ENCODE results near the gene ZNF790. TPM values are rescaled to one million over a fixed set of nuclear protein-coding genes. Genes with fewer than 3 reads are reported as not detected.
"Not testable (repeated sequence)": the region's sequence is repeated elsewhere in the genome, so short reads cannot be mapped to it uniquely, and the experiment has no call there.

ZNF790 gene
- total and polyA plus RNA-seq, 2 donors from 2014 or later: 4.6 to 9.5 TPM

DNA sequence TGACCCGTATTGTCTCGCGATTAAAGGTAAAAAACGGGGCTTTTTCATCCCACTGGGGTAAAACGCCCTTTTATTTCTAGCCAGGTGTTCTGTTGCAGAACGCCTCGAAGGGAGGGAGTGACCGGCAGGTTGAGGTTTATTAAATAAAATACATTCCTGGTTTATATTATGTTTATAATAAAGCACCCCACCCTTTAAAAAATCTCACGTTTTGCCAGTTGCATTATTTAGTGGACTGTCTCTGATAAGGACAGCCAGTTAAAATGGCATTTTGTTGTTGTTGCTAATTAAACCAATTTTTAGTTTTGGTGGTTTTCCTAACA is 40.4 kb downstream of the ZNF790 start:
- H3K9ac ChIP-seq (ENCODE audit: low read length in 3 of 3): peak overlapping the region; percentile 58 to 89 (median 72)
- H3K4me1 ChIP-seq (ENCODE audit: control insufficient read depth in 2 of 3, insufficient read depth in 2 of 3, low read depth in 1 of 3, low read length in 3 of 3): no peaks in the 10 kb centered on the region
- peak overlapping the region; percentile 85 to 94 (median 88) for H3K4me3 ChIP-seq (ENCODE audit: low read length in 3 of 3)
- intact Hi-C loops (cut with DNase I): no loop called here
- H3K36me3 ChIP-seq (ENCODE audit: control insufficient read depth in 2 of 3, insufficient read depth in 3 of 3, low read length in 3 of 3): peaks cover 2 to 4% (median 2%) of the 10 kb centered on the region in 3 donors
- peak overlapping the region; percentile 82 to 83 for H3K27ac ChIP-seq (ENCODE audit: low read depth in 2 of 2, low read length in 2 of 2)
- TF ChIP-seq, protein P1, sequence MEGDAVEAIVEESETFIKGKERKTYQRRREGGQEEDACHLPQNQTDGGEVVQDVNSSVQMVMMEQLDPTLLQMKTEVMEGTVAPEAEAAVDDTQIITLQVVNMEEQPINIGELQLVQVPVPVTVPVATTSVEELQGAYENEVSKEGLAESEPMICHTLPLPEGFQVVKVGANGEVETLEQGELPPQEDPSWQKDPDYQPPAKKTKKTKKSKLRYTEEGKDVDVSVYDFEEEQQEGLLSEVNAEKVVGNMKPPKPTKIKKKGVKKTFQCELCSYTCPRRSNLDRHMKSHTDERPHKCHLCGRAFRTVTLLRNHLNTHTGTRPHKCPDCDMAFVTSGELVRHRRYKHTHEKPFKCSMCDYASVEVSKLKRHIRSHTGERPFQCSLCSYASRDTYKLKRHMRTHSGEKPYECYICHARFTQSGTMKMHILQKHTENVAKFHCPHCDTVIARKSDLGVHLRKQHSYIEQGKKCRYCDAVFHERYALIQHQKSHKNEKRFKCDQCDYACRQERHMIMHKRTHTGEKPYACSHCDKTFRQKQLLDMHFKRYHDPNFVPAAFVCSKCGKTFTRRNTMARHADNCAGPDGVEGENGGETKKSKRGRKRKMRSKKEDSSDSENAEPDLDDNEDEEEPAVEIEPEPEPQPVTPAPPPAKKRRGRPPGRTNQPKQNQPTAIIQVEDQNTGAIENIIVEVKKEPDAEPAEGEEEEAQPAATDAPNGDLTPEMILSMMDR (IDR thresholded peaks at IDR 0.05; ENCODE audit: borderline replicate concordance, extremely low read depth, insufficient read depth): no peak
- peaks cover 2 to 6% (median 2%) of the 10 kb centered on the region in 3 donors for H3K9me3 ChIP-seq (ENCODE audit: control insufficient read depth in 2 of 3, insufficient read depth in 1 of 3, low read length in 3 of 3)
- H3K27me3 ChIP-seq (ENCODE audit: control insufficient read depth, insufficient read depth, low read length): no peaks in the 10 kb centered on the region
- DNase-seq (no peak), FAIRE-seq (no peak)

DNA sequence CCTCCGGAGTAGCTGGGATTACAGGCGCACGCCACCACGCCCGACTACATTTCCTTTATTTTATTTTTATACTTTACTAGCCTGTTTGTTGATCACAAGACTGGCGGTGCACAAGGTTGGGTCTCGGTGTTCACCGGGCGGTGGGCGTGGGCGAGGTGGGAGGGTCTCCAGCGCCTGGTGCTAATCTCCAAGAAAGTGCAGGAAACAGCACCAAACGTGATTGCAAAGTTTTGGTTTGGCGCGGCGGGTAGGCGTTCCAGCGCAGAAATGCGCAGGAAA is 41.5 kb downstream of the ZNF790 start:
- FAIRE-seq: no peak
- Histone ChIP-seq H3K4me1 (ENCODE audit: control insufficient read depth in 2 of 3, insufficient read depth in 2 of 3, low read depth in 1 of 3, low read length in 3 of 3) (no peaks in the 10 kb centered on the region), H3K27ac (ENCODE audit: low read depth in 2 of 2, low read length in 2 of 2) (peak overlapping the region; percentile 71 to 72), H3K9me3 (ENCODE audit: control insufficient read depth in 2 of 3, insufficient read depth in 1 of 3, low read length in 3 of 3) (peaks cover 0 to 2% (median 2%) of the 10 kb centered on the region in 3 donors), H3K36me3 (ENCODE audit: control insufficient read depth in 2 of 3, insufficient read depth in 3 of 3, low read length in 3 of 3) (no peaks in the 10 kb centered on the region), H3K9ac (ENCODE audit: low read length in 3 of 3) (peak overlapping the region; percentile 48 to 71 (median 65)), H3K4me3 (ENCODE audit: low read length in 3 of 3) (peak overlapping the region; percentile 85 to 94 (median 88)), H3K27me3 (ENCODE audit: control insufficient read depth, insufficient read depth, low read length) (no peaks in the 10 kb centered on the region)
- intact Hi-C loops (cut with DNase I): no loop called here
- DNase-seq: peak in 1 of 5 donors; percentile 66
- TF ChIP-seq, protein P1 (IDR thresholded peaks at IDR 0.05; ENCODE audit: borderline replicate concordance, extremely low read depth, insufficient read depth): no peak

DNA sequence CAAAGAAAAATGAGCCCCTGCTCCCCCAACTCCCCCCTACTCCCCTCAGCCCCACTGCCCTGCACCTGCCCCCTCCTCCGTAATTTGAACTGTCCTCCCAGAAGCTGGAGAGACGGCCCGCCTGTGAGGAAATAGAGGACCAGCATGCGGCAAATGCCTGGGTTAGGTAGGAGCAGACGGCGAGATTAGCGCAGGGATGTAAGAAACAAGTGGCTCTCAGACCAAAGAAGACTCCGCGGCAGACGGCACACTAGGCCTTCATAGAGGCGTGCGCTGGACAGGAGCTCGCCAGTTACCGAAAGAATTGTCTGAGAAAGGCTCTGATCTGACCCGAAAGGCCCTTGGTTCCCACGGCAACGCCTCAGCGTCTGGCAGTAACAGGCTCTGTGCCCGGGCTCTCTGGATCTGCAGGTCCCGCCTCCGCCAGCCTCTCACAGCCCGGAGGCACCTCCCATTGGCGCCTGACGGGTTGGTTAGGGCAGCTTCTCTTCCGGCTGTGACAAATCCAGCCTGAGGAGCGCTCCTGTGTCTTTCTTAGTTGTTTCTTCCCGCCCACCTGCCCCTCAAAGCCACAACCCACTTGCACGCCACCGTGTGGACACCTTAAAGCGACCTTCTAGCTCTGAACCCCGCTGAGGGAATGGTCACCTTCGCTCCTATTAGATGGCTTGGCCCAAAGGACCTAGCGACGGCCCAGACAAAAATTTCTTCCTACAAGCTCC is 46.6 kb downstream of the ZNF790 start:
- FAIRE-seq; intact Hi-C loops (cut with DNase I); H3K4me1 ChIP-seq (ENCODE audit: control insufficient read depth in 2 of 3, insufficient read depth in 2 of 3, low read depth in 1 of 3, low read length in 3 of 3); H3K36me3 ChIP-seq (ENCODE audit: control insufficient read depth in 2 of 3, insufficient read depth in 3 of 3, low read length in 3 of 3); H3K27ac ChIP-seq (ENCODE audit: low read depth in 2 of 2, low read length in 2 of 2); H3K27me3 ChIP-seq (ENCODE audit: control insufficient read depth, insufficient read depth, low read length); H3K9ac ChIP-seq (ENCODE audit: low read length in 3 of 3); H3K9me3 ChIP-seq (ENCODE audit: control insufficient read depth in 2 of 3, insufficient read depth in 1 of 3, low read length in 3 of 3): not testable (repeated sequence)
- peak overlapping the region in 2 of 3 donors; percentile 36 to 41 for H3K4me3 ChIP-seq (ENCODE audit: low read length in 3 of 3)
- DNase-seq: peak in 4 of 5 donors; percentile 22 to 65 (median 52)

DNA sequence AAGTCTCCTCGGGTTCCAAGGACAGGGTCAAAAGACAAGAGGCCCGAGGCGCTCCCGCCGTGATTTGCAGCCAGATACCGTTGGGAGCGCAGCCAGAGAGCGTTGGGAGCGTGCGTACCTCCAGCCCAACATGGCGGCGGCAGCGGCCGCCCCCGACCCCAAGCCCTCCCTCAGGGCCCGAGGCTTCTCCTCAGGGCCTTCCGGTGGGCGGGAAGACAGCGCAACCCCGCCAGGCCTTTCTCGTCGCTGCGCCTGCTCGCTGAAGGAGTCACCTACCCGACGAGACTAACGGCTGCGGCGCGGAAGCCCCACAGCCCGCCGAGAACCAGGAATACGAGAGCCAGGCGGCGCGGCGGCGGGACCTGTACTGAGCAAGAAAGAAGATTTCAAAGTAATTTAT is 62.4 kb downstream of the ZNF790 start:
- H3K36me3 ChIP-seq (ENCODE audit: control insufficient read depth in 2 of 3, insufficient read depth in 3 of 3, low read length in 3 of 3): no peaks in the 10 kb centered on the region
- intact Hi-C loops (cut with DNase I): no loop called here
- H3K9ac ChIP-seq (ENCODE audit: low read length in 3 of 3): no peak overlapping the region
- no peaks in the 10 kb centered on the region for H3K27me3 ChIP-seq (ENCODE audit: control insufficient read depth, insufficient read depth, low read length)
- DNase-seq: peak; percentile 20 to 69 (median 43)
- TF ChIP-seq, protein P1 (IDR thresholded peaks at IDR 0.05; ENCODE audit: borderline replicate concordance, extremely low read depth, insufficient read depth): no peak
- no peak for FAIRE-seq
- H3K9me3 ChIP-seq (ENCODE audit: control insufficient read depth in 2 of 3, insufficient read depth in 1 of 3, low read length in 3 of 3): no peaks in the 10 kb centered on the region
- H3K4me3 ChIP-seq (ENCODE audit: low read length in 3 of 3): peak overlapping the region in 1 of 3 donors; percentile 16
- H3K27ac ChIP-seq (ENCODE audit: low read depth in 2 of 2, low read length in 2 of 2): peak overlapping the region in 1 of 2 donors; percentile 8
- peaks cover 0 to 8% (median 6%) of the 10 kb centered on the region in 3 donors for H3K4me1 ChIP-seq (ENCODE audit: control insufficient read depth in 2 of 3, insufficient read depth in 2 of 3, low read depth in 1 of 3, low read length in 3 of 3)
